NCI-H2196 treated with DMSO at 0.1 percent for 48 hours (cell line): Measurements from ENCODE around the gene RNU6-1.

ENCODE experiments used
- DNase-seq: peaks from one replicate; lab custom pipeline; 2025; ENCODE audit not compliant: unreplicated experiment; lab: John Stamatoyannopoulos, UW

RNU6-1 gene

GRCh38 chr15:67839929-67840748 is at the start of gene RNU6-1:
RNU6-1 (minus strand) TSS chr15:67840045.
- DNase-seq: peak; percentile 63

GRCh38 chr15:67887776-67888175 is 47.9 kb upstream of the RNU6-1 start:
- no peak for DNase-seq

- DNase-seq: no peak
These were observed 46.0 kb upstream of the RNU6-1 start for GRCh38 chr15:67885861-67886260.

- no peak for DNase-seq
These were observed 45.3 kb upstream of the RNU6-1 start for GRCh38 chr15:67885175-67885523.

GRCh38 chr15:67884514-67885174 is 44.8 kb upstream of the RNU6-1 start:
- DNase-seq: no peak

GRCh38 chr15:67884009-67884408 is 44.2 kb upstream of the RNU6-1 start:
- DNase-seq: no peak

- no peak for DNase-seq
These were observed 43.5 kb upstream of the RNU6-1 start for GRCh38 chr15:67883234-67883773.

GRCh38 chr15:67882487-67883233 is 42.8 kb upstream of the RNU6-1 start:
- no peak for DNase-seq

GRCh38 chr15:67880651-67881182 is 40.9 kb upstream of the RNU6-1 start:
- no peak for DNase-seq

- DNase-seq: no peak
These were observed 39.7 kb upstream of the RNU6-1 start for GRCh38 chr15:67879440-67880129.

GRCh38 chr15:67878712-67879206 is 38.9 kb upstream of the RNU6-1 start:
- DNase-seq: no peak

GRCh38 chr15:67873777-67874176 is 33.9 kb upstream of the RNU6-1 start:
- DNase-seq: no peak

GRCh38 chr15:67870868-67871408 is 31.1 kb upstream of the RNU6-1 start:
- DNase-seq: no peak

- DNase-seq: no peak
These were observed 29.9 kb upstream of the RNU6-1 start for GRCh38 chr15:67869701-67870100.

GRCh38 chr15:67865766-67866165 is 25.9 kb upstream of the RNU6-1 start:
- DNase-seq: no peak

GRCh38 chr15:67865331-67865730 is 25.5 kb upstream of the RNU6-1 start:
- no peak for DNase-seq

GRCh38 chr15:67863442-67863987 is 23.7 kb upstream of the RNU6-1 start:
- DNase-seq: peak; percentile 10

GRCh38 chr15:67862750-67863441 is 23.1 kb upstream of the RNU6-1 start:
- no peak for DNase-seq

GRCh38 chr15:67861983-67862382 is 22.1 kb upstream of the RNU6-1 start:
- DNase-seq: no peak
